Measurements from ENCODE around the gene CDK1. TPM values are rescaled to one million over a fixed set of nuclear protein-coding genes. Genes with fewer than 3 reads are reported as not detected.

Gene CDK1
- total RNA-seq, 1 donor from 2014 or later = 70.1 TPM

DNA sequence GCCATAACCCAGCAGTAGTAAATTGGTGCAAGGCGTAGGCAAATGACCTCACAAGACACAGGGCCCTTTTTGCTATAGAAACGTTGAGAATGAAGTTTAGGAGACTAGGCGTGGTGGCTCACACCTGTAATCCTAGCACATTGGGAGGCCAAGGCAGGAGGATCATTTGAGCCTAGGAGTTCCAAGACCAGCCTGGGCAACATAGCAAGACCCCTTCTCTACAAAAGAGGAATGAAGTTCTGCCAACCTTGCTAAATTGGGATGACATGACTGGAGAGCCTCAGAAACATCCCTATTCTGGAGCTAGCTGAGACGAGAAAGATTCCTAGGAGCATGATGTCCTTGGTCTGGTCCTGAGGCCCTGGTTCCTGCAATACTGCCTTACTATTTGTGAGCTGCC, 20.6 kb downstream of the CDK1 start:
- no peak for DNase-seq (ENCODE audit: extremely low spot score, unreplicated experiment)
- TF ChIP-seq, protein P1, sequence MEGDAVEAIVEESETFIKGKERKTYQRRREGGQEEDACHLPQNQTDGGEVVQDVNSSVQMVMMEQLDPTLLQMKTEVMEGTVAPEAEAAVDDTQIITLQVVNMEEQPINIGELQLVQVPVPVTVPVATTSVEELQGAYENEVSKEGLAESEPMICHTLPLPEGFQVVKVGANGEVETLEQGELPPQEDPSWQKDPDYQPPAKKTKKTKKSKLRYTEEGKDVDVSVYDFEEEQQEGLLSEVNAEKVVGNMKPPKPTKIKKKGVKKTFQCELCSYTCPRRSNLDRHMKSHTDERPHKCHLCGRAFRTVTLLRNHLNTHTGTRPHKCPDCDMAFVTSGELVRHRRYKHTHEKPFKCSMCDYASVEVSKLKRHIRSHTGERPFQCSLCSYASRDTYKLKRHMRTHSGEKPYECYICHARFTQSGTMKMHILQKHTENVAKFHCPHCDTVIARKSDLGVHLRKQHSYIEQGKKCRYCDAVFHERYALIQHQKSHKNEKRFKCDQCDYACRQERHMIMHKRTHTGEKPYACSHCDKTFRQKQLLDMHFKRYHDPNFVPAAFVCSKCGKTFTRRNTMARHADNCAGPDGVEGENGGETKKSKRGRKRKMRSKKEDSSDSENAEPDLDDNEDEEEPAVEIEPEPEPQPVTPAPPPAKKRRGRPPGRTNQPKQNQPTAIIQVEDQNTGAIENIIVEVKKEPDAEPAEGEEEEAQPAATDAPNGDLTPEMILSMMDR (conservative IDR thresholded peaks at IDR 0.05) = no peak
- H3K27ac Mint-ChIP-seq = no peak overlapping the region
- H3K4me1 Mint-ChIP-seq (ENCODE audit: unreplicated experiment) = no peaks in the 10 kb centered on the region
- H3K4me3 Mint-ChIP-seq = no peak overlapping the region
- H3K27me3 Mint-ChIP-seq = no peaks in the 10 kb centered on the region
- no peaks in the 10 kb centered on the region for H3K9me3 Mint-ChIP-seq
- peaks cover 16% of the 10 kb centered on the region for H3K36me3 Mint-ChIP-seq

DNA sequence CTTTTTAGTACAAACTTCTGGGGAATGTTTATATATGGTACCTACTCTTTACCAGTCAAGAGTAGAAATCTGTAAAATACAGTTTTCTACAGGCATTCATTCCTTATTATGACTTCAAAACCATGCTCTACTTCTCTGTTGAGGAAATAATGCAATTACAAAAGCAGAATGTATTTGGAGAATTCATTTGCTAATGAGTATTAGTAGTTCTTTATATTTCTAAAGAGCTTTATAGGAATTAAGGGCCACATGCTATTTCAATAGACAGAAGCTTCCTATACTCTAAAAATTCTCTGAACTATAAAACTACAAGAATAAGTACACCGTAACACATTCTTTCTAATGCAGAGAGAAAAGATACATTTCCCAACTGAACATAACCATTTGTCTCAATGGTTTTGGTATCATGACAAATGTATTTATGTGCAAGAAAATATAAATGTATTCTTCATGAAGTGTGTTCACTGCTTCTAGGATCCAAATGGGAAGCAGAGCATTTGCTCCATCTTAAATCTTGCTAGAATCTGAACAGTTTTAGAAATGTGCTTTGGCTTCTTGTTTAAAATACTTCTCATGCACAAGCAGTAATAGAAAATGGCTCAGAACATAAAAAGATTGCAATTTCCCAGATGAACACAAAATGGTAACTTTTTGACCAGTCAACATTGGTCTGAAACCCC, 21.8 kb downstream of the CDK1 start:
- no peak overlapping the region for H3K4me3 Mint-ChIP-seq
- H3K36me3 Mint-ChIP-seq = peaks cover 6% of the 10 kb centered on the region
- H3K27ac Mint-ChIP-seq = no peak overlapping the region
- H3K4me1 Mint-ChIP-seq (ENCODE audit: unreplicated experiment) = no peaks in the 10 kb centered on the region
- no peak for DNase-seq (ENCODE audit: extremely low spot score, unreplicated experiment)
- no peaks in the 10 kb centered on the region for H3K27me3 Mint-ChIP-seq
- TF ChIP-seq, protein P1 (conservative IDR thresholded peaks at IDR 0.05) = no peak
- H3K9me3 Mint-ChIP-seq = no peaks in the 10 kb centered on the region

DNA sequence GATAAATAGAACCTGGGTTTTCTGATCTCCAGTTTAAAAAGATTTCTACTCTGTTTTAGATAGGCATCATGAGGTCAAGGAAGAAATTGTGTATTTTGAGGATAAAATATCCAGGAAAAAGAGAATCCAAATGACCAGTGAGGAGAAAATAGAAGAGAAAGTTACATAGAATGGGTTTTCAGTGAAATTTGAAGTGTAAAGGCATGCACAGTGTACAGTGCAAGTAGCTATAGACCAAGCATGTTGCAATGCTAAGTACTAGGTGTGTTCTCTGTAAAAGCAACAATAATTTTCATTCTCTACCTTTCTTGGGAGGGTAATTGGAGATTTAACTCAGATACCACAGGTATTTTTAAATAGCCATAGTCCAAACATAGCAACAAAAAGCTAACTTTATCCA, 22.6 kb downstream of the CDK1 start:
- Mint-ChIP-seq H3K4me3 (no peak overlapping the region), H3K27me3 (no peaks in the 10 kb centered on the region), H3K27ac (no peak overlapping the region), H3K4me1 (ENCODE audit: unreplicated experiment) (no peaks in the 10 kb centered on the region), H3K36me3 (peaks cover 5% of the 10 kb centered on the region), H3K9me3 (no peaks in the 10 kb centered on the region)
- no peak for DNase-seq (ENCODE audit: extremely low spot score, unreplicated experiment)
- TF ChIP-seq, protein P1 (conservative IDR thresholded peaks at IDR 0.05) = no peak

DNA sequence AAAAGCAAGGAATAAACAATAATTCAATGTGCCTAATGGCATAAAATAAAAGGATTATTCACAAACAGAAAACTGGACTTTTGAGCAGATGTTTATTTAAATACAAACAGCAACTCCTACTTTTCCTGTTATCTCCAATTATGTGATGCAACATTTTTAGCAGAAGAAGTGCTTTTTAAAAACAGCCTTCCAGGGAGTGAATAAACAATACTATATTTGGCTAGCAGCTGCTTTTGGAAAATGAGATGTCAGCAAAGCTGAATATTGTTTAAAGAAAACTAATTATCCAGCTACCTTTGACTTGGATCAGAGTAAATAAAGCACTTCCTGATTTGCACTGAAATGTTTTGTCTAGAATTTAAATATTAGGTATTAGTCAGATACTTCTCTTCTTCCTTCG, 23.2 kb downstream of the CDK1 start:
- H3K27ac Mint-ChIP-seq = no peak overlapping the region
- H3K36me3 Mint-ChIP-seq = peaks cover 1% of the 10 kb centered on the region
- H3K27me3 Mint-ChIP-seq = no peaks in the 10 kb centered on the region
- H3K4me3 Mint-ChIP-seq = no peak overlapping the region
- no peak for DNase-seq (ENCODE audit: extremely low spot score, unreplicated experiment)
- no peaks in the 10 kb centered on the region for H3K9me3 Mint-ChIP-seq
- TF ChIP-seq, protein P1 (conservative IDR thresholded peaks at IDR 0.05) = no peak
- no peaks in the 10 kb centered on the region for H3K4me1 Mint-ChIP-seq (ENCODE audit: unreplicated experiment)

DNA sequence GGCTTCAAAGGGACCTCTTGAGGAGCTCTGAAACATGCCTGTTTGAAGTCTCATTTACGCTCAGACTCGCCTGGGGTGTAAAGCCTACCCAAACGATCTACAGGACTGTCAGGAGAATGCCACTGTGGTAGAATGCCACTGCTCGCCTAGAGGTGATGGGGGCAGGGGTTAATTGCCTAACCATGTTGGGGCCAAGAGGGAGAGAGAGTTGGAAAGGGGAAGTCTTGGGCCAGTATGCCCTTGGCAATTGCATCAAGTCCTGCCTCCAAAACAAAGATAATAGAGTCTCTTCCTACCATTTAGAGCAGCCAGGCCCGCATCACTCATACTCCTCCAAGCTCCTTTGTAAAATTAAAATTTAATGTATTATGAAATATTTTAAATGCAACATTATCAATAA, 25.2 kb downstream of the CDK1 start:
- TF ChIP-seq, protein P1 (conservative IDR thresholded peaks at IDR 0.05) = no peak
- Mint-ChIP-seq H3K9me3 (no peaks in the 10 kb centered on the region), H3K4me1 (ENCODE audit: unreplicated experiment) (no peaks in the 10 kb centered on the region), H3K27me3 (no peaks in the 10 kb centered on the region), H3K36me3 (no peaks in the 10 kb centered on the region), H3K4me3 (no peak overlapping the region), H3K27ac (no peak overlapping the region)
- no peak for DNase-seq (ENCODE audit: extremely low spot score, unreplicated experiment)

Measured in type B pancreatic cell (in vitro differentiated cells).